OCI-LY3 (cell line): ENCODE measurements around the gene ARMC8.

ENCODE experiments used
- CTCF ChIP-seq: fragments of 200-600, 300-600 bp; sonication (generic); IDR thresholded peaks from 2 replicates; pipeline ENCODE4 v1.5.1; 2014; ENCODE audit warnings: antibody characterized with exemption, low read length, low read depth
- EZH2phosphoT487 ChIP-seq: fragments of 200-600 bp; shearing (Covaris generic); IDR thresholded peaks from 2 replicates; pipeline ENCODE4 v1.6.1; 2018; ENCODE audit warnings: antibody characterized with exemption, mixed run types, low read depth

GRCh38 chr3:138329127-138329983 is 142.3 kb downstream of the ARMC8 start, which contains the start of gene NME9:
- no peak for TF ChIP-seq EZH2phosphoT487
- TF ChIP-seq CTCF, result peak; percentile 66
